ENCODE results near the gene UGDH.
"Not testable (repeated sequence)": the region's sequence is repeated elsewhere in the genome, so short reads cannot be mapped to it uniquely, and the experiment has no call there.

UGDH gene

GRCh38 chr4:39527296-39528060, at the start of gene UGDH:
UGDH (minus strand) TSS chr4:39527439; CDS start chr4:39521512, 5,927 bp downstream.
- DNase-seq, result peak; percentile 72 to 99 (median 94)

GRCh38 chr4:39574946-39575345, 47.7 kb upstream of the UGDH start:
- no peak for DNase-seq

GRCh38 chr4:39571504-39571903, 44.3 kb upstream of the UGDH start:
- DNase-seq, result no peak

- DNase-seq, result no peak
Measured at GRCh38 chr4:39571054-39571453, 43.8 kb upstream of the UGDH start.

GRCh38 chr4:39569209-39569608, 42.0 kb upstream of the UGDH start:
- no peak for DNase-seq

- DNase-seq, result no peak
Measured at GRCh38 chr4:39568805-39569204, 41.6 kb upstream of the UGDH start.

- DNase-seq, result no peak
Measured at GRCh38 chr4:39565878-39566600, 38.8 kb upstream of the UGDH start.

- DNase-seq, result no peak
Measured at GRCh38 chr4:39563346-39563847, 36.2 kb upstream of the UGDH start.

- no peak for DNase-seq
Measured at GRCh38 chr4:39562792-39563191, 35.6 kb upstream of the UGDH start.

- DNase-seq, result no peak
Measured at GRCh38 chr4:39559626-39560025, 32.4 kb upstream of the UGDH start.

GRCh38 chr4:39555472-39555871, 28.2 kb upstream of the UGDH start:
- DNase-seq, result no peak

GRCh38 chr4:39548425-39549067, 21.3 kb upstream of the UGDH start:
- no peak for DNase-seq

GRCh38 chr4:39544580-39545315, 17.5 kb upstream of the UGDH start:
- no peak for DNase-seq

GRCh38 chr4:39544080-39544479, 16.8 kb upstream of the UGDH start:
- not testable (repeated sequence) for DNase-seq

- DNase-seq, result no peak
Measured at GRCh38 chr4:39543034-39543433, 15.8 kb upstream of the UGDH start.

GRCh38 chr4:39542611-39543012, 15.4 kb upstream of the UGDH start:
- no peak for DNase-seq

GRCh38 chr4:39541987-39542610, 14.9 kb upstream of the UGDH start:
- DNase-seq, result no peak

GRCh38 chr4:39539089-39539611, 11.9 kb upstream of the UGDH start:
- no peak for DNase-seq

- DNase-seq, result no peak
Measured at GRCh38 chr4:39533541-39533940, 6.3 kb upstream of the UGDH start.

- not testable (repeated sequence) for DNase-seq
Measured at GRCh38 chr4:39532237-39532636, 5.0 kb upstream of the UGDH start.

- DNase-seq, result no peak
Measured at GRCh38 chr4:39530682-39531081, 3.4 kb upstream of the UGDH start.

Data from nucleus accumbens (tissue), 56 donors.